ENCODE data around the gene SLC38A9. TPM values are rescaled to one million over a fixed set of nuclear protein-coding genes. Genes with fewer than 3 reads are reported as not detected.

Gene SLC38A9
- polyA plus RNA-seq, 2 of the 4 experiments (the other 2 are of a cell fraction) = 22.8 to 37.3 TPM

GRCh38 chr5:55604611-55605067 lies 107.5 kb downstream of the SLC38A9 start:
- Histone ChIP-seq H3K4me1 (peaks cover 51% of the 10 kb centered on the region), H3K4me3 (no peak overlapping the region), H3K9me3 (no peaks in the 10 kb centered on the region), H3K27ac (peak overlapping the region; percentile 84 to 86), H3K4me2 (peak overlapping the region; percentile 35)
- TF ChIP-seq FOSL2 (IDR thresholded peaks at IDR 0.05) (no peak), FOSL2 (CRISPR knock-in tag; IDR thresholded peaks at IDR 0.05) (peak; percentile 33; the same call in 1 of the 2 replicates), EP300 (IDR thresholded peaks at IDR 0.05) (0 out of 5 replicates have a peak, but pooled peaks of 1 of the 2 experiments have one; percentile 13), USF2 (IDR thresholded peaks at IDR 0.05) (no peak), MAFK (IDR thresholded peaks at IDR 0.05; ENCODE audit: partially characterized antibody) (peak; percentile 50)
- FAIRE-seq = no peak
- ATAC-seq = no peak
- 77% methylated on average over 7 of the region's 7 CpGs for WGBS (ENCODE audit: missing lambda C conversion rate)
- ChIA-PET POLR2A (no interaction called here), CTCF (interaction anchor here (1.9 kb wide), 1 partner anchor 25 kb away, joined by 4 read pairs; no protein-coding TSS in a partner anchor)
- no peak for DNase-seq (ENCODE audit: low read depth in 1 of 2, low spot score in 1 of 2)

GRCh38 chr5:55603922-55604321 lies 108.2 kb downstream of the SLC38A9 start:
- peak in 1 of 2 experiments; percentile 37 for DNase-seq (ENCODE audit: low read depth in 1 of 2, low spot score in 1 of 2)
- WGBS (ENCODE audit: missing lambda C conversion rate) = 75% methylated on average over 5 of the region's 5 CpGs
- Histone ChIP-seq H3K27ac (peak overlapping the region; percentile 84 to 86), H3K4me3 (no peak overlapping the region), H3K9me3 (no peaks in the 10 kb centered on the region), H3K4me1 (peaks cover 58% of the 10 kb centered on the region), H3K4me2 (peak overlapping the region; percentile 35; the same call in 2 of the 3 replicates)
- CTCF ChIA-PET = interaction anchor here (1.9 kb wide), 1 partner anchor 24 kb away, joined by 4 read pairs; no protein-coding TSS in a partner anchor
- ATAC-seq = no peak
- POLR2A ChIA-PET = no interaction called here
- TF ChIP-seq HDAC2 (IDR thresholded peaks at IDR 0.05) (no peak), HEYL (CRISPR knock-in tag; IDR thresholded peaks at IDR 0.05) (no peak), ZC3H11A (IDR thresholded peaks at IDR 0.05) (no peak), NFE2L2 (conservative IDR thresholded peaks at IDR 0.05; ENCODE audit: low read length) (no peak), NR3C1 (IDR thresholded peaks at IDR 0.05) (no peak), E2F6 (IDR thresholded peaks at IDR 0.05; ENCODE audit: borderline replicate concordance, low read depth) (no peak), CHD4 (IDR thresholded peaks at IDR 0.05; ENCODE audit: borderline replicate concordance) (no peak)
- FAIRE-seq = no peak

- no peak for TF ChIP-seq USF2 (IDR thresholded peaks at IDR 0.05)
- no peak for TF ChIP-seq CHD4 (IDR thresholded peaks at IDR 0.05; ENCODE audit: borderline replicate concordance)
- no peak for TF ChIP-seq POLR2AphosphoS2 (conservative IDR thresholded peaks at IDR 0.05; ENCODE audit: low read length)
- TF ChIP-seq POLR2A (IDR thresholded peaks at IDR 0.05; ENCODE audit: low read length) = no peak
- TF ChIP-seq CEBPB (IDR thresholded peaks at IDR 0.05) = no peak
- TF ChIP-seq CHD2 (IDR thresholded peaks at IDR 0.05; ENCODE audit: low read length, partially characterized antibody) = no peak
- TF ChIP-seq HMGXB4 (CRISPR knock-in tag; IDR thresholded peaks at IDR 0.05; ENCODE audit: borderline replicate concordance) = no peak
- TF ChIP-seq BHLHE40 (IDR thresholded peaks at IDR 0.05; ENCODE audit: low read depth, low read length) = no peak
- no peak for TF ChIP-seq RNF2 (IDR thresholded peaks at IDR 0.05; ENCODE audit: borderline replicate concordance, low read depth)
- no peak for TF ChIP-seq KDM5A (IDR thresholded peaks at IDR 0.05)
- no peak for TF ChIP-seq HEYL (CRISPR knock-in tag; IDR thresholded peaks at IDR 0.05)
- TF ChIP-seq HOXA7 (CRISPR knock-in tag; IDR thresholded peaks at IDR 0.05) = no peak
- no peak for TF ChIP-seq FOSB (CRISPR knock-in tag; IDR thresholded peaks at IDR 0.05)
- FAIRE-seq (no peak), DNase-seq (ENCODE audit: low read depth in 1 of 2, low spot score in 1 of 2) (no peak), ATAC-seq (peak in 1 of 2 experiments; percentile 7; a peak in 3 of 6 replicates)
- H3K27ac ChIP-seq = peak overlapping the region; percentile 84 to 86
- no peak overlapping the region for H3K4me3 ChIP-seq
- 25% methylated on average over 1 of the region's 1 CpG for WGBS (ENCODE audit: missing lambda C conversion rate)
- ChIA-PET CTCF (no interaction called here), POLR2A (no interaction called here)
- peaks cover 77% of the 10 kb centered on the region for H3K4me1 ChIP-seq
- H3K9me3 ChIP-seq = no peaks in the 10 kb centered on the region
- H3K4me2 ChIP-seq = peak overlapping the region; percentile 77
Measured at GRCh38 chr5:55601628-55602027, 110.5 kb downstream of the SLC38A9 start.

Measured in A549 (cell line).